RCC 7860 (cell line): ENCODE data around the gene PRKG1.
A peak's percentile ranks its signal among the peaks of the same experiment; 100 is the strongest.
"Not testable (repeated sequence)": the region's sequence is repeated elsewhere in the genome, so short reads cannot be mapped to it uniquely, and the experiment has no call there.

Experiments used
- DNase-seq: peaks from one replicate; pipeline ENCODE4 v3.0.0-alpha.2; 2015; ENCODE audit warnings: low spot score
- FAIRE-seq: peaks from 2 replicates; lab custom pipeline; 2012; peaks lifted over from hg19 to GRCh38; lab: Jason Lieb, UNC

Gene PRKG1

DNA sequence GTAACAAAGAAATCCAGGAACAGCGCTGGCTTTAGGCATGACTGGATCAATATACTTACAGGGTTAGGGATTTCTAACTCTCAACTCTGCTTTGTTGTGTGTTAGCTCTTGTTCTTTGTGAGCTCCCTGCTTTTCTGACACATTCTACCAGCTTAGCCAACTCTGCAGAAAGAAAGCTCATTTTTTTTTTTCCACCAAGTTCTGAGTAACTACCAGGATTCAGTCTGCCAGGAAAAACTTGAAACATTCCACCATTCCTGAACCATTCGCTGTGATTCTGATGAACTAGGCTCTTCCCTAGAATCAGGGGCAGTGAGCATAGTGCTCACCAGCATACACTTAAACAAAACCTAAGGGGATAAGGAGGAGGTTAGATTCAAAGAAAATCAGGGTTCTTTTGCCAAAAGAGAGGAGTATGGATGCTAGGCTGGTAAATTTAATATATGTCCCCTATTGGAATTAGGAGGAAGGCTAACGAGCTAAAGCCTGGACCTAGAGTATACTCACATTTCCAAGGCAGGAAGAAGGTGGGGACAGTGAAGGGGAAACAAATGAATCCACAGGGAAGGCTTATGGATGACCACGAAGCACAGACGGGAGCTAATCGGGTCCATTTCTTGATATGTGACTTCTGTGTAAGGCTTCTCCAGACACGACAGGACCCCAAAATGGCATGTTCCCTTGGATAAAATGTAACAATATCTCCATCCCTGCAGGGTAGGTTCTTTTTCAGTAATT is 183.4 kb downstream of the PRKG1 start:
- FAIRE-seq (no peak), DNase-seq (no peak)

DNA sequence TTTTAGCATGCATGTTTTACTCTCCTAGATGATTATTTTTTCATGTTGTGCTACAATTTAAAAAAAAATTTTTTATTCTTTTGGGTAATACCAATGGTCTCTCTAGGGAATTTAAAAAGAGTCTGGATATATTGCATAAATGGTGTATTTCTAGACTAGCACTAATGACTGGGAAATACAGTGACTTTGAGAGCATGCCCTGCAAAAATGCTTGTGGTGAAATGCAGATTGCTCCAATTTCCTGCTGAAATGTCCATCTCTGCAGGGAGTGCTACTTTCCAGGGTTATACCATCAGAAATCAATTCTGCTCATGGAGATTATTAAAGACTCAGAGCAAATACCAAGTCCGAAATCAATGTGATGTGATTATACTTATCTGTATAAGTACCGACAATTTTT is 186.1 kb downstream of the PRKG1 start:
- no peak for DNase-seq
- FAIRE-seq: no peak

DNA sequence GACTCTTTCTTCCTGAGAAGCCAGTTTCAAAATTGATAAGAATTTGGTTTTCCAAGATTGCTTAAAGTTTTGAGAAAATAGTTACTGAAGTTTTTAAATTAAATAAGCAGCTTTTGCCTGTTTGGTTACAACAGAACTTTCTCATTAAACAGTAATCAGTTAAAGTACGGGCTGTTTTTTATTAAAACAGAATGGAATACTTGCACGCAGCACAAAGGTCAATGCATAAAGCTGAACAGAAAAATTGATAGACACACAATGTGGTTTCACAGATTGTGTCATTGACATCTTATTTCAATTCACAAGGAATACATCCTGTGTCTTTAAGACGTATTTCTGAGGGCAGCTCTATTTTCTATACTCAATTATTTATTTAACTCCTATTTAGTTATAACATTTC is 192.2 kb downstream of the PRKG1 start:
- DNase-seq (no peak), FAIRE-seq (no peak)

DNA sequence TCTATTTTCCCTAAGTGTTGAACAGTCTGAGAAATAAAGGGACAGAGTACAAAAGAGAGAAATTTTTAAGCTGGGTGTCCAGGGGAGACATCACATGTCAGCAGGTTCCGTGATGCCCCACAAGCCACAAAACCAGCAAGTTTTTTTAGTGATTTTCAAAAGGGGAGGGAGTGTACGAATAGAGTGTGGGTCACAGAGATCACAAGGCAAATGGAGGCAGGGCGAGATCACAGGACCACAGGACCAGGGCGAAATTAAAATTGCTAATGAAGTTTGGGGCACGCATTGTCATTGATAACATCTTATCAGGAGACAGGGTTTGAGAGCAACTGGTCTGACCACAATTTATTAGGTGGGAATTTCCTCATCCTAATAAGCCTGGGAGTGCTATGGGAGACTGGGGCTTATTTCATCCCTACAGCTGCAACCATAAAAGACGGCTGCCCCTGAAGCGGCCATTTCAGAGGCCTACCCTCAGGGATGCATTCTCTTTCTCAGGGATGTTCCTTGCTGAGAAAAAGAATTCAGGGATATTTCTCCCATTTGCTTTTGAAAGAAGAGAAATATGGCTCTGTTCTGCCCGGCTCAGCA is 193.8 kb downstream of the PRKG1 start:
- DNase-seq, FAIRE-seq: not testable (repeated sequence)

DNA sequence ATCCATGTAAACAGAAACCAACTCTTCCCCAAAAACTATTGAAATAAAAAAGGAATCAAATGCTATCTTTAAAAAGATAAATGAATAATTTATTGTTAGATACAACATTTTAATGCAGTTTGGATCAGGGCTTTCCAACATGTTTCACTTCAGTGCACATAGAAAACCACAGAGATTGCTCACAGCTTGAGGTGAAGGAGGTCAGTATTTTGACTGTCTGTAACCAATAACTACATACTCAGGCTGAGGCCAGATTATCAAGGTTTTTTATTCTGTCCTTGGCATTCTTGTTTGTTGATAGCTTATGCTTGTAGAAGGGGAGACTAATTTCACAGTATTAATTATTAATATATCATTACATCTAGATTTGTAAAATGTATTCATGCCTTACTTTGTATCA is 195.5 kb downstream of the PRKG1 start:
- FAIRE-seq: peak; percentile 93
- DNase-seq: peak; percentile 68

DNA sequence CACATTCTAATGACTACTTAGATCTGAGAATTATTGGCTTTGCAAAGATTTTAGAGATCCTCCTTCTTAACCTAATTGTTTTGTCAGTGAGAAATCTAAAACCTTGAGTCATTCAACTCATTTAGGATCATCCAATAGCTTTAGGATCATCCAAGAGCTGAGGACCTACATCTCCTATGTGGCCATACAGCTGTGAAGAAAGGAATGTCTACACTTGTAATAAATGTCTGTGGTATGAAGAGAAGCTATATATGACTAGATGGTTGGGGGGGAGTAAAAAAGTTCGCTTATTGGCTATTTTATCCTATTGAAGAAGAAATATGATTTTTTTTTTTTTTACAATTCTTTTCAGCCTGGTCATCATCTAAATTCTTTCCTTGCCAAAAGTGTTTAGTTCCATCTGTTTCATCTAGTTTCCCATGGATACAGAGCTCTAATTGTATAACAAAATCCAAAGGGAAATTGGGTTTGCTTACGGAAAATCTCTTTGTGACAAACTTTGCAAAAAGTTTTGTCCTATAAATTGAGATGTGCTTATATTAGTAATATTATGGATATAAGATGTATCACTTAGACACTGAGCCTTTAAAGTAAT is 196.7 kb downstream of the PRKG1 start:
- DNase-seq: no peak
- FAIRE-seq: no peak

DNA sequence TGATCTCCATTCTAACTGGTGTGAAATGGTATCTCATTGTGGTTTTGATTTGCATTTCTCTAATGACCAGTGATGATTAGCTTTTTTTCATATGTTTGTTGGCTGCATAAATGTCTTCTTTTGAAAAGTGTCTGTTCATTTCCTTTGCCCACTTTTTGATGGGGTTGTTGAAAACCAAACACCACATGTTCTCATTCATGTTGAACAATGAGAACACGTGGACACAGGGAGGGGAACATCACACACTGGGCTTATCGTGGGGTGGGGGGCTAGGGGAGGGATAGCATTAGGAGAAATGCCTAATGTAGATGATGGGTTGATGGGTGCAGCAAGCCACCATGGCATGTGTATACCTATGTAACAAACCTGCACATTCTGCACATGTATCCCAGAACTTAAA is 197.8 kb downstream of the PRKG1 start:
- not testable (repeated sequence) for FAIRE-seq, DNase-seq

DNA sequence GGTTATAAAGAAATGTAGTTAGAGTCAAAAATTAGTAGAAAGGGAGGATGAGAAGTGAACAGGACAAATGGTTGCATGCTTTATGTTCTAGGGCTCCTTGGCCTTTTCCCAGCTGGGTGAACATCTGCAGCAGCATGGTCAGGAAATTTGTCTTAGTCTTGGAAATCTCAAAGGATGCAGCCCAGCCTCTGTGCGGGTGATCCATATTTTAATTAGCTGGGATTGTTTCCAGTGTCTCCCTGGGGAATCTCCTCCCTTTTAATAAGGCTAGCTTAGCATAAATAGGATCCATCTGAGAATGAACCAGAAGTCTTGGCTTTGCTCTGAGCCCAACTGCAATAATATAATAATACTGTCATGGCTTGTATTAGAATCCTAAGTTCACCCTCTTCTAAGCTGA is 198.3 kb downstream of the PRKG1 start:
- DNase-seq: no peak
- FAIRE-seq: no peak

DNA sequence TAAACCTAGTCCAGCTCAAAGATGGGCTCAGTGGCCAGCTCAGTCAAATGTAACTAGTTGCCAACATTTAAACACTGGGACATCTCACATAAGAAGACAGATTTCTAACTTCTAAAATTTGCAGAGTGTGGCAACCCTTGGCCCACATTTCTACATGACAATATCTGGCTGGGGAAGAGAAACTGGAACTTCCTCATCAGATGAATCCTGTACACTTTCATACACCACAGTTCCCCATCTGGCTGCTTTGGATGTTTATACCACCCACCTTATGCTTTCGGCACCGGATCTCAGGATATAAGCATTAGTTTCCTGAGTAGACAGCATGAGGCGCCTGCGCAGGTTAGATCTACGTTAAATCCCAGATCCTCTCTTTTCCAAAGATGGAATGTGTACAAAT is 199.3 kb downstream of the PRKG1 start:
- FAIRE-seq: no peak

DNA sequence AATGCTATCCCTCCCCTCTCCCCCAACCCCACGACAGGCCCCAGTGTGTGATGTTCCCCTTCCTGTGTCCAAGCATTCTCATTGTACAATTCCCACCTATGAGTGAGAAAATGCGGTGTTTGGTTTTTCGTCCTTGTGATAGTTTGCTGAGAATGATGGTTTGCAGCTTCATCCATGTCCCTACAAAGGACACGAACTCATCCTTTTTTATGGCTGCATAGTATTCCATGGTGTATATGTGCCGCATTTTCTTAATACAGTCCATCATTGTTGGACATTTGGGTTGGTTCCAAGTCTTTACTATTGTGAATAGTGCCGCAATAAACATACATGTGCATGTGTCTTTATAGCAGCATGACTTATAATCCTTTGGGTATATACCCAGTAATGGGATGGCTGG is 201.8 kb downstream of the PRKG1 start:
- not testable (repeated sequence) for FAIRE-seq

More for the DNA sequence above, 199.3 kb downstream of the PRKG1 start:
- no peak for DNase-seq

DNA sequence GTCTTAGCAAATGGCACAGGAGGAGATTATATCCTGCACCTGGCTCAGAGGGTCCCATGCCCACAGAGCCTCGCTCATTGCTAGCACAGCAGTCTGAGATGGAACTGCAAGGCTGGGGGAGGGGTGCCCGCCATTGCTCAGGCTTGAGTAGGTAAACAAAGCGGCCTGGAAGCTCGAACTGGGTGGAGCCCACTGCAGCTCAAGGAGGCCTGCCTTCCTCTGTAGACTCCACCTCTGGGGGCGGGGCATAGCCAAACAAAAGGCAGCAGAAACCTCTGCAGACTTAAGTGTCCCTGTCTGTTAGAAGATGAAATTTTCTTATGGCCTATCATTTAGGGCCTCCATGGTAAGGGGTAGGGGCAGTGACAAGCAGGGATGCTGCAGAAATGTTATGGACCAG is 207.1 kb downstream of the PRKG1 start:
- FAIRE-seq, DNase-seq: not testable (repeated sequence)

More for the DNA sequence above, 201.8 kb downstream of the PRKG1 start:
- DNase-seq: not testable (repeated sequence)

DNA sequence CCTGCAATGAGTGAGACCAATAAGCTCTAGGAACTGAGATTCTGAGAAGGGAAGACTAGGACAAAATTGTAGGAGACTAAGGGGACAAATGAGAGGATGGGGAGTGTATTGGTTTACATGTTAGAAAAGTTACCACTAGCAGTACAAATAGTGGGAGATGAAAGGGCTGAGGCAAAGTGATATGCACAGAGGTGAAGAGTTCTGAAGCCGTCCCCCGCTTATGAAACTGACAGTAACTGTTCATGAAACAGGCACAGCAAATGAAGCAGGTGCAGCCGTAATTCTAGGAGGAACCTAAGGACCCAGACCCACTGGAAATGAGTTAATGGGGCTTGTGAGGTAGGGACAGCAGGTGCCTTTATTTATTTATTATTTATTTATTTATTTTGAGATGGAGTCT is 211.3 kb downstream of the PRKG1 start:
- FAIRE-seq: no peak
- no peak for DNase-seq

DNA sequence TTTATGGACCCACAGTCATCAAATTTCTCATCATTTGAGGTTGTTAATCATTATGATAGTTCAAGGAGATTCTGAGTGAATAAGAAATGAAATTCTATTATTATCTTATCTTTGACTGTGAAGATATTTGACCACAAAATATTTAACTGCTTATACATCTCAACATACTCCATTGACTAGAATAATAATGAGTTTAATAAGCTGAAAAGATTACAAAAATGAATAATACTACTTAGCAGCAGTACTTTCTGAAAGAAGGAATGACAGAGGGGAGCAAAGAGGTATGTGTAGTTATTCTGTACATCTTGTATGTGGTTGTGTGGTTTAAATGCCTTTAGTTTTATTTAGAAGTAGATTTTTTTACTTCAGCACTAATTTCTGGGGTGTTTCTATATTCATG is 214.2 kb downstream of the PRKG1 start:
- FAIRE-seq (no peak), DNase-seq (no peak)

DNA sequence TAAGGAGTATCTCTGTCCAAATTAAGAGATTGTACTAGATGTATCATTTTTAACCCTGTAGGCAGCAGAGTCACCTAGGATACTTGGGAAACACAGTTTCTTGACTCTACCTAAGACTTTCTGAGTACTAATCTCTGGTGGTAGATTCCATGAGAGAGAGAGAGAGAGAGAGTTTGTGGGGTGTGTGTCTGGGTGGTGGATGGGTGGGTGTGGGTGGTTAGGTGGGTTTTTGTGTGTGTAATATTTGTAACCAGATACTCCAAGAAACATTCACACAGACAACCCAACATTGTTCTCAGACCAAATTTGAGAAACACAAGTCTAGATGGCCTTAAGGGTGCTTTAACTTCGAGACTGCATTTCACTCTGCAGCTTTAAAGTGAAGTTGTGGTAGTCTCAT is 215.2 kb downstream of the PRKG1 start:
- no peak for FAIRE-seq

DNA sequence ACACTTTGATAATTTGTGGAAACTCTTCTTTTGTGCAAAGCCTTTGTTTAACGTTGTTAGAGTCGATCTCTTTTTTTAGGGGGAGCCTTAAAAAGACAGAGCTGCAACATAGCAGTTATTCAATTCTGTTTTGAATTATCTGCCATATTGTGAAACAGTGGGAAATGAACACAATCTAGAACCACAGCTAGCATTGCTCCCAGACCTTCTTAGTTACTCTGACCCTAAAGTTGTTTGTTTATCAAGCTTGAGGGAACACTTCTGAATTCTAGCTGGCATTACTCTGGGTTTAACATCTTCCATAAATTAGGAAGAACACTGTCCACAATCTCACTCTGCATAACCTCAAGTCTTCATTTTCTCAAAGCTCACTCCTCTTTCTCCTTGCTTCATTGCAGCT is 217.7 kb downstream of the PRKG1 start:
- FAIRE-seq (no peak), DNase-seq (no peak)

More for the DNA sequence above, 215.2 kb downstream of the PRKG1 start:
- DNase-seq: no peak

DNA sequence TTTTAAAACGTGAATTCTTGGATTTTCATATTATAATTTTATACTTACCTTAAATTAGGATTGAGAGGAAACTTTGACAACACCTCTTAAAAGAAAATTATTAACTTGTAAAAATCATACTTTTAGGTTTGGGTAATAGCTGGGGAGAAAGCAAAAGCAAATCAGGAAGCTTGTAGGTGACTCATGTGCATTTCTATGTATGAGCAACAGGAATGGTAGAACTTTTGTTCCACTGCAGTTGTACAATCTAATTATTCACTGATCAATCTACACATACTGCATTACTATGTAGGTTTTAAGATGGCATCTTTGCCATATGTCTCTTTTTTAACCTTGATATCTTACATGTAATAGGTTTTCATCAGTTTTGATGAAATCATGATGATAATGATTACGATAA is 223.2 kb downstream of the PRKG1 start:
- no peak for FAIRE-seq

DNA sequence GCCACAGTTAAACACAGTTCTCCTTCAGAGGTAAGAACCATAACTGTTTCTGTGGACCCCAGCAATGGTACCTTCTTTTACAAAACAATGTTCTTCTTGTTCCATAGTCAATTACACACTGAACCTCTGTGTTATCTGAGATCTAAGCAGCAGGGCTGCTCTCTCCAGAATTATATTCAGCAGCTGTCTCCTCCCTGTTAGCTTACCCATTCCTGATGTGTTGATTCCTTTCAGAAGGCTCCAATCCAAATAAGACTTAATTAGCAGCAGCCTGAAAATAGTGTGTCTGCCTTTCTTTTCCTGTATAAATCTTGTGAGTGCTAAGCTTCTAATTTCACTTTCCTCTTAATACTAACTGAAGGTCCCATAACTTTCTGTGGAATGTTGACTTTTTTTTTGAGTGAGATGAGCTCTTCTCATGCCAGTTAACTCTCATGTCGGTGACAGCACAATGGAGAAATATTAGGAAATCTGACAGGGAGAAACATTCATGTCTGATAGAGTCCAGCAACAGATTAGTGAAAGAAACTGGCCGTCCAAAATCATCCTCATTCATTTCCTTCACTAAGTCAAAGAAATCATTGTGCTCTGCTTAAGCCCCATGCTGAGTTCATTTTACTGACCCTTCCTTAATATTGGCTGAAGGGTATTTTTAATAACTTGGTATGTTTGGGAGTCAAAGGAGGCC is 226.5 kb downstream of the PRKG1 start:
- DNase-seq: no peak
- FAIRE-seq: no peak

More for the DNA sequence above, 223.2 kb downstream of the PRKG1 start:
- DNase-seq: no peak

DNA sequence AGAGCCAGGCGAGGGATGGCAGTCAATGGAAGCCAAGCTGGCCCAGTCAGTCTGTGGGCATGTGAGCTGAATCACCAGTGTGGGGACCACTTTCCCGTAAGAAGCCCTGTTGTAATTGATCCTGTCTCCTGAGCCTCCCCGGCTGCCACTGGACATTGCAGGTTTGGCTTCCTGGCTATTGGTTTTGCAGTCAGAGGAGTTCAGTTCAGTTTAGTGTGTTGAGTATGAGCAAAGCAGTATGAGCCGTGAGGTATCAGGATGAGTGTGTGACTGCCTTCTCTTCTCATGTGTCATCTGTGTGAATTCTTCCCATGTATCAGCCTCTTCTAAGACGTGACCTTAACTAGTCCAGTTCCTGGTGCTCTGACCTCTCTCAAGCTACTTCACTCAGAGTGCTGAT is 227.4 kb downstream of the PRKG1 start:
- DNase-seq: no peak
- FAIRE-seq: no peak

DNA sequence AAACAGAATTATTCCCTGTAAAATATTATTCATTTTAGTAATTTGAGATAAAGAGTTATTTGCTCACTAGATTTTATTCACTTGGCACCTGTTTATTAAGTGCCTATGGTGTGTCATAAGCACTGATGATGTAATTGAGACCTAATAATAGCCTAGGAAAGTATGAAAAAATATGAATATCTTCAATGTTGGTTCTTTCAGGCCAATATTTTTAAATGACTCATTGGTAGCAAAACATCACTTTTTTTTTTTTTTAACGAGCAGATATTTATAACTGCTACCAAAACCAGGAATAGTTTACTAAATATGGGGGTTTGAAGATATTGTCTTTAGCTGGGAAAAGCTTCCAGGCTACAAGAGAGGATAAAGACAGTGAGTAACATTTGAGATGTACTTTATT is 228.0 kb downstream of the PRKG1 start:
- FAIRE-seq (no peak), DNase-seq (no peak)

DNA sequence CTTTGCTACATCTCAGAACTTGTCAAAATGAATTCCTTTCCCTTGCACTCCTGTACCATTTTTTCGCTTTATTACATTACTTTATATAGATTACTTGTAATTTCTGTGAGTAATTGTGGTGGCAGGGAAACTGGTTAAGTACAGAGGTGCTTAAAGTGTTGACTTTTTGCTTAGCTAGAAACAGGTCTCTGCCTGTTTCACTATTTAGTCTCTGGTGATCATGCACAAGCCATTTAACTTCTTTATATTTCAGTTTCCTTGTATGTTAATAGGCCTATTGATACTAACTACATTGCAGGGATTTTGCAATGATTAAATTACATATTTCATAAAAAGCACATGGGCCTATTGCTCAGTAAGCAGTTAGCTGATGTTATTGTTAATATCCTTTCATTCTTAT is 233.8 kb downstream of the PRKG1 start:
- FAIRE-seq (no peak), DNase-seq (no peak)

DNA sequence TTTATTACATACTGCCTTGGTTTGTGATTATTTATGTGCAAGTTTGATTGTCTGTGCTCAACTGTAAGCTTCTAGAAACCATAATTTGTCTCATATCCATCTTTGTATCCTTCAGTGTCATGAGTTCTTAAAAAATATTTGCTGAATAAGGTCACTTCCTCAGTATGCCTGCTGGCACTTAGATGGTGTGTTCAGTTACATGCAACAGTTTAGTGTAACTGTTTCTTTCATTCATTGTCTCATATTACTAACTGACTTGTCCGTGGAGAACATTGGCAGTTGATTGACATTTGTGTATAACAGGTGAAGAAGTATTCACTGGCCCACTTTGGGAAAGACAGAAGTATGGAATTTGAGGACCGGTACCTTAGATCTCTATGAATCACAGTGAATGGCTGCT is 236.9 kb downstream of the PRKG1 start:
- DNase-seq (no peak), FAIRE-seq (no peak)

DNA sequence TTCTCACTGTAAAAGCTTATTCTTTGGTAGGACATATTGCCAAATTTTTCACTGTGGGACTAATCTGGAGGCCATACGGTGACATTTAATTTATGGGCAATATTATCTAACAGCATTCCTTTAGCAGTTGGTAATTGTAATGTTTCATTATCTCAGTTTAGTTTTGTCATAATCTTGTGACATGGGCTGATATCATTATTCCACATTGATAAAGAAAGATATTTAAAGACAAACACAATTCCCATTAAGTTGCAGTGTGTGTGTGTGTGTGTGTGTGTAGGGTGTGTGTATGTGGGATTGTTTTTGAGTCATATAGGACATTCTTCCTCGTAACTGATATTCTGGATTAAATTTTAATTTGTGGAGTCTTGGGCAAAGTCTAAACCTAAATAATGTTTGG is 238.5 kb downstream of the PRKG1 start:
- FAIRE-seq (no peak), DNase-seq (no peak)
